Pancreas (tissue), 10 donors: ENCODE measurements around the gene ERCC3. TPM values are rescaled to one million over a fixed set of nuclear protein-coding genes. Genes with fewer than 3 reads are reported as not detected.
"Not testable (repeated sequence)": the region's sequence is repeated elsewhere in the genome, so short reads cannot be mapped to it uniquely, and the experiment has no call there.

ENCODE experiments used
- ATAC-seq, 4 donors: fragments of 200-7000 bp; cut with Tn5 transposase; one replicate each; pipeline versions ENCODE4 v1.8.0 to v1.9.1; 2020; ENCODE audit warnings: mild to moderate bottlenecking in 4 of 4, moderate library complexity in 4 of 4
- DNase-seq, 6 donors: peaks; one replicate each; pipeline ENCODE4 v3.0.0-alpha.2; 2020
- FAIRE-seq: peaks from 2 replicates; lab custom pipeline; 2012; peaks lifted over from hg19 to GRCh38; lab: Jason Lieb, UNC
- H3K27ac ChIP-seq, 4 donors: fragments of 200-600 bp; sonication (generic); 1 replicate in 3 of 4; 2 replicates in 1 of 4; pipeline versions ENCODE4 v1.5.0 to v1.8.0; 2020
- H3K27me3 ChIP-seq, 4 donors: fragments of 200-600 bp; one replicate each; pipeline ENCODE4 v1.8.0; 2021
- H3K36me3 ChIP-seq, 3 donors: fragments of 200-600 bp; sonication (generic) in 1 of 3; one replicate each; pipeline versions ENCODE4 v1.5.0 to v1.8.0; 2020 to 2021
- H3K4me1 ChIP-seq, 3 donors: fragments of 200-600 bp; one replicate each; pipeline ENCODE4 v1.8.0; 2021
- H3K4me3 ChIP-seq, 4 donors: fragments of 200-600 bp; sonication (generic) in 2 of 4; one replicate each; pipeline versions ENCODE4 v1.5.0 to v1.8.0; 2020 to 2021
- H3K9me3 ChIP-seq, 4 donors: fragments of 200-600 bp; one replicate each; pipeline ENCODE4 v1.8.0; 2021
- WGBS, 2 donors: extraction: QIAGEN DNeasy Blood & Tissue Kit; methylation state at CpG; one replicate each; pipeline ENCODE4 v1.1.7; 2013; 5-methylcytosine and 5-hydroxymethylcytosine counted together
- intact Hi-C, 3 donors: fragments of 100-400 bp; cut with DNase I; formaldehyde crosslinking; loops; one replicate each; pipeline versions ENCODE4 v1.11.1 to v1.14.2; 2022
- polyA plus RNA-seq, 2 donors: library from polyadenylated mRNA; stranded (reverse); fragments of 200-250 nt; gene quantifications; one replicate each; pipeline ENCODE4 v1.2.3, GENCODE V29; 2013
- total RNA-seq, 6 donors: library from RNA; stranded (reverse); fragmentation: NEBNext Ultra II Directional in 4 of 6; extraction: Animal tissue kit (Norgen Biotek cat#: 25700) in 4 of 6; gene quantifications; one replicate each; pipeline versions ENCODE4 v1.2.1 to v1.2.4, GENCODE V29; 2021 to 2023
- TF ChIP-seq, protein P1 (sequence below), 4 donors: fragments of 200-600 bp; sonication (generic) in 3 of 4; IDR thresholded peaks; one replicate each; pipeline versions ENCODE4 v1.5.0 to v1.8.0; 2021; ENCODE audit warnings: antibody characterized with exemption in 4 of 4
- donor health status: healthy with polysubstance abuse.
- donor health status: DM: no; HTN: no; CAD: no; lungs with moderate emphysema.
- donor health status: DM: no; HTN: no; CAD: no.
- donor health status: control.
- donor health status: control.
- donor health status: Bipolar disorder and iron deficiency.
- donor health status: DM: yes; HTN: yes; CAD: no.
- donor health status: DM: no; HTN: no; CAD: no.
- donor health status: DM: no; HTN: no; CAD: no.
- donor health status: DM: yes; HTN: yes; CAD: no.

Gene ERCC3
- total and polyA plus RNA-seq, 8 donors, result 12.9 to 33.0 (median 17.3) TPM

- H3K36me3 ChIP-seq, result no peaks in the 10 kb centered on the region
- no peaks in the 10 kb centered on the region for H3K9me3 ChIP-seq
- ATAC-seq (peak in 3 of 4 donors; percentile 51 to 70 (median 53)), DNase-seq (no peak), FAIRE-seq (no peak)
- TF ChIP-seq, protein P1, sequence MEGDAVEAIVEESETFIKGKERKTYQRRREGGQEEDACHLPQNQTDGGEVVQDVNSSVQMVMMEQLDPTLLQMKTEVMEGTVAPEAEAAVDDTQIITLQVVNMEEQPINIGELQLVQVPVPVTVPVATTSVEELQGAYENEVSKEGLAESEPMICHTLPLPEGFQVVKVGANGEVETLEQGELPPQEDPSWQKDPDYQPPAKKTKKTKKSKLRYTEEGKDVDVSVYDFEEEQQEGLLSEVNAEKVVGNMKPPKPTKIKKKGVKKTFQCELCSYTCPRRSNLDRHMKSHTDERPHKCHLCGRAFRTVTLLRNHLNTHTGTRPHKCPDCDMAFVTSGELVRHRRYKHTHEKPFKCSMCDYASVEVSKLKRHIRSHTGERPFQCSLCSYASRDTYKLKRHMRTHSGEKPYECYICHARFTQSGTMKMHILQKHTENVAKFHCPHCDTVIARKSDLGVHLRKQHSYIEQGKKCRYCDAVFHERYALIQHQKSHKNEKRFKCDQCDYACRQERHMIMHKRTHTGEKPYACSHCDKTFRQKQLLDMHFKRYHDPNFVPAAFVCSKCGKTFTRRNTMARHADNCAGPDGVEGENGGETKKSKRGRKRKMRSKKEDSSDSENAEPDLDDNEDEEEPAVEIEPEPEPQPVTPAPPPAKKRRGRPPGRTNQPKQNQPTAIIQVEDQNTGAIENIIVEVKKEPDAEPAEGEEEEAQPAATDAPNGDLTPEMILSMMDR (IDR thresholded peaks at IDR 0.05), result no peak
- H3K27ac ChIP-seq, result no peak overlapping the region
- intact Hi-C loops, result no loop called here
- no peaks in the 10 kb centered on the region for H3K4me1 ChIP-seq
- H3K4me3 ChIP-seq, result no peak overlapping the region
- H3K27me3 ChIP-seq, result no peaks in the 10 kb centered on the region
- WGBS, 2 donors, result 64% methylated on average over 6 of the region's 6 CpGs
Observed at GRCh38 chr2:127231130-127231865, 62.6 kb downstream of the ERCC3 start.

DNA sequence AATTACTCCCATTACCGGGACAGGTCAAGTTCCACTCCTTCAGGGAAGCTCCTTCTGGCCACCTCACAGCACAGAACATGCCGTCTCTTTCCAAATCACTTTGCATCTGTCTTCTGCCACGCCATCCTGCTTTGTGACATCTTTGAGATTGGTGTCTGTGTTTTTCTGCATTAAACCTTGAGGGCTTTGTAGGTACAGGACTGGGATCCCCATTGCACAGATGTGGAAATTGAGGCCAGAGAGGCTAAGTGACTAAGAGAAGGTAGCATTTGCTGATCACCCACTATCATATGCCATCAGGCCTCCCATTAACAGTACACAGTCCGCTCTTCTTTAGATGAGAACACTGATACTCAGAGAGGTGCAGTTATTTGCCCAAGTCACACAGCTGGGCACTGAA lies 64.4 kb downstream of the ERCC3 start:
- no peaks in the 10 kb centered on the region for H3K4me1 ChIP-seq
- H3K4me3 ChIP-seq, result no peak overlapping the region
- ATAC-seq (no peak), FAIRE-seq (no peak), DNase-seq (no peak)
- no peaks in the 10 kb centered on the region for H3K27me3 ChIP-seq
- H3K36me3 ChIP-seq, result no peaks in the 10 kb centered on the region
- no peaks in the 10 kb centered on the region for H3K9me3 ChIP-seq
- 89 to 95% methylated on average over 4 of the region's 4 CpGs for WGBS, 2 donors
- H3K27ac ChIP-seq, result no peak overlapping the region
- intact Hi-C loops, result no loop called here
- TF ChIP-seq, protein P1 (IDR thresholded peaks at IDR 0.05), result no peak

- H3K36me3 ChIP-seq, result no peaks in the 10 kb centered on the region
- WGBS, 2 donors, result 62 to 64% methylated on average over 5 of the region's 5 CpGs
- H3K9me3 ChIP-seq, result no peaks in the 10 kb centered on the region
- H3K4me1 ChIP-seq, result no peaks in the 10 kb centered on the region
- TF ChIP-seq, protein P1 (IDR thresholded peaks at IDR 0.05), result no peak
- H3K4me3 ChIP-seq, result no peak overlapping the region
- H3K27ac ChIP-seq, result no peak overlapping the region
- FAIRE-seq (no peak), ATAC-seq (no peak), DNase-seq (no peak)
- intact Hi-C loops, result no loop called here
- no peaks in the 10 kb centered on the region for H3K27me3 ChIP-seq
Observed at GRCh38 chr2:127228102-127228501, 65.8 kb downstream of the ERCC3 start.

- WGBS, 2 donors, result 98 to 99% methylated on average over 5 of the region's 5 CpGs
- H3K36me3 ChIP-seq, H3K9me3 ChIP-seq, FAIRE-seq, intact Hi-C loops, DNase-seq, H3K27me3 ChIP-seq, H3K4me1 ChIP-seq, H3K4me3 ChIP-seq, ATAC-seq: not testable (repeated sequence)
- peak overlapping the region in 1 of 4 donors; percentile 25 for H3K27ac ChIP-seq
Observed at GRCh38 chr2:127227264-127227660, 66.7 kb downstream of the ERCC3 start.

GRCh38 chr2:127226520-127227263 lies 67.3 kb downstream of the ERCC3 start:
- Histone ChIP-seq H3K9me3 (no peaks in the 10 kb centered on the region), H3K27me3 (peaks cover 0 to 4% (median 0%) of the 10 kb centered on the region in 4 donors), H3K4me1 (no peaks in the 10 kb centered on the region), H3K36me3 (no peaks in the 10 kb centered on the region), H3K4me3 (no peak overlapping the region), H3K27ac (peak overlapping the region in 1 of 4 donors; percentile 25)
- intact Hi-C loops, result no loop called here
- 19 to 23% methylated on average over 10 of the region's 10 CpGs for WGBS, 2 donors
- ATAC-seq, result peak; percentile 67 to 92 (median 87)
- no peak for FAIRE-seq
- peak in 5 of 6 donors; percentile 29 to 73 (median 59) for DNase-seq
- TF ChIP-seq, protein P1 (IDR thresholded peaks at IDR 0.05), result no peak
